Astrocyte (in vitro differentiated cells and primary cell): ENCODE data around the gene PRKAR1A.

Experiments used
- EZH2 ChIP-seq: IDR thresholded peaks from 2 replicates; pipeline ENCODE4 v1.6.1; 2012; ENCODE audit warnings: mild to moderate bottlenecking, low read length, inconsistent platforms; ENCODE audit not compliant: insufficient read depth
- TF ChIP-seq, protein P1 (sequence below): IDR thresholded peaks from 2 replicates; pipeline ENCODE4 v1.5.1; 2011; ENCODE audit warnings: low read depth, mild to moderate bottlenecking, inconsistent platforms, low read length, moderate library complexity; ENCODE audit not compliant: insufficient read depth

- TF ChIP-seq, protein P1, sequence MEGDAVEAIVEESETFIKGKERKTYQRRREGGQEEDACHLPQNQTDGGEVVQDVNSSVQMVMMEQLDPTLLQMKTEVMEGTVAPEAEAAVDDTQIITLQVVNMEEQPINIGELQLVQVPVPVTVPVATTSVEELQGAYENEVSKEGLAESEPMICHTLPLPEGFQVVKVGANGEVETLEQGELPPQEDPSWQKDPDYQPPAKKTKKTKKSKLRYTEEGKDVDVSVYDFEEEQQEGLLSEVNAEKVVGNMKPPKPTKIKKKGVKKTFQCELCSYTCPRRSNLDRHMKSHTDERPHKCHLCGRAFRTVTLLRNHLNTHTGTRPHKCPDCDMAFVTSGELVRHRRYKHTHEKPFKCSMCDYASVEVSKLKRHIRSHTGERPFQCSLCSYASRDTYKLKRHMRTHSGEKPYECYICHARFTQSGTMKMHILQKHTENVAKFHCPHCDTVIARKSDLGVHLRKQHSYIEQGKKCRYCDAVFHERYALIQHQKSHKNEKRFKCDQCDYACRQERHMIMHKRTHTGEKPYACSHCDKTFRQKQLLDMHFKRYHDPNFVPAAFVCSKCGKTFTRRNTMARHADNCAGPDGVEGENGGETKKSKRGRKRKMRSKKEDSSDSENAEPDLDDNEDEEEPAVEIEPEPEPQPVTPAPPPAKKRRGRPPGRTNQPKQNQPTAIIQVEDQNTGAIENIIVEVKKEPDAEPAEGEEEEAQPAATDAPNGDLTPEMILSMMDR, result no peak
- TF ChIP-seq EZH2, result no peak
These were observed 69.8 kb downstream of the PRKAR1A start for GRCh38 chr17:68581863-68582645.
